Heart left ventricle (tissue), 13 donors: Measurements from ENCODE around the gene PKDCC.

Source experiments
- POLR2A ChIP-seq, 2 donors: fragments of 450-650 bp; IDR thresholded peaks; one replicate each; pipeline ENCODE4 v1.6.1; 2017; ENCODE audit warnings: antibody characterized with exemption in 2 of 2, mild to moderate bottlenecking in 2 of 2, moderate library complexity in 2 of 2
- TF ChIP-seq, protein P1 (sequence below), 12 donors: fragments of 200-600 bp; sonication (generic) in 4 of 12; IDR thresholded peaks; one replicate each; pipeline versions ENCODE4 v1.5.0 to v1.8.0; 2018 to 2022; ENCODE audit warnings: antibody characterized with exemption in 12 of 12, mild to moderate bottlenecking in 5 of 12
- donor health status: ischemic (EF 13 %, LVEDD 7.1; RV severe dilation, severe dysfunction).
- donor health status: DM: no; HTN: yes; CAD: no.
- donor health status: DM: no; HTN: no; CAD: no.
- donor health status: ischemic (EF 25% LVEDD 6.9; RV normal size, moderate dysfunction).
- donor health status: ischemic (EF 25% LVEDD 5.7; RV mildly dilated, moderate dysfunction).
- donor health status: ischemic (EF 35%, LVEDD 5.7; RV mildly dilated, moderate dysfunction).
- donor health status: nonischemic (EF 11% LVEDD 7.7; RV severe dilation, severe dysfunction).
- donor health status: DM: yes; HTN: yes; CAD: no.
- donor health status: PGD.
- donor health status: ischemic (EF 29% LVEDD 5.4; RV normal size, mild dysfunction).
- donor health status: nonischemic (EF 23%, LVEDD 6.1; RV moderate dilation, normal function).

DNA sequence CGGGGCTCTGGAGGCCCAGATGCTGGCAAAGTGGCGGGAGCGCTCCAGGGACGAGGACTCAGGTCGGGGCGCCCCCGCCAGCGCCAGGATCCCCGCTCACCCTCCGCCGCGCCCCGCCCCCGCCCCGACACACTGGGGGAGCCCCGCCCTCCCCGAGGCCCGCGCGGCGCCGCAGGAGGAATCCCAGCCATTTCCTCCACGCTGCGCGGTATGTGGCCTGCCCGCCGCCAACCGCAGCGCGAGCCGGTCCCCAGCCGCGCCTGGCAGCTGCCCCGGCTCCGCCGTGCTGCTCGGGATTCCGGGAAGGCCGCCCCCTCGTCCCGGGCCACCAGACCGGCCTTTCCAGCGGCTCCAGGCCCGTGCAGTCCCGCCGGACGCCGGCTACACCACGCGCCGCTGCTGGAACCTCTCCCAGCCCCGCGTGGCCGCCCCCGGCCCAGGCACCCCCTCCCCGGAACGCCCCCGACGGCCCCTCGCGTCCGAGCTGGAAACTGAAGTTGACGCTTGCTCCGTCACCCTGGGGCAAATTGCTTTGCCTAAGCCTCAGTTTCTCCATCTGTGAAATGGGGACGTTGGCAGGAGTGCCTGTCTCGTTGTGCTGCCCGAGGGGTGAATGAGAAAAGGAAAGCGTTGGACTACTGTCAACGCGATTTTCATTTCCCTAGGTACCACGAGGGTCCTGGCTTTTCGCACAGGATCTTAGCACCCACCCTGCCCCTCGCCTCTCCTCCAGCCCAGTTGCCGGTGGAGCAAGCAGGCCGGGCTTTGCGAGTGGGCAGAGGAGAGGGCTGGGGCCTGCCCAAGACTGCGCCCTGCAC lies 53.6 kb downstream of the PKDCC start:
- TF ChIP-seq POLR2A (IDR thresholded peaks at IDR 0.05) = no peak
- TF ChIP-seq, protein P1, sequence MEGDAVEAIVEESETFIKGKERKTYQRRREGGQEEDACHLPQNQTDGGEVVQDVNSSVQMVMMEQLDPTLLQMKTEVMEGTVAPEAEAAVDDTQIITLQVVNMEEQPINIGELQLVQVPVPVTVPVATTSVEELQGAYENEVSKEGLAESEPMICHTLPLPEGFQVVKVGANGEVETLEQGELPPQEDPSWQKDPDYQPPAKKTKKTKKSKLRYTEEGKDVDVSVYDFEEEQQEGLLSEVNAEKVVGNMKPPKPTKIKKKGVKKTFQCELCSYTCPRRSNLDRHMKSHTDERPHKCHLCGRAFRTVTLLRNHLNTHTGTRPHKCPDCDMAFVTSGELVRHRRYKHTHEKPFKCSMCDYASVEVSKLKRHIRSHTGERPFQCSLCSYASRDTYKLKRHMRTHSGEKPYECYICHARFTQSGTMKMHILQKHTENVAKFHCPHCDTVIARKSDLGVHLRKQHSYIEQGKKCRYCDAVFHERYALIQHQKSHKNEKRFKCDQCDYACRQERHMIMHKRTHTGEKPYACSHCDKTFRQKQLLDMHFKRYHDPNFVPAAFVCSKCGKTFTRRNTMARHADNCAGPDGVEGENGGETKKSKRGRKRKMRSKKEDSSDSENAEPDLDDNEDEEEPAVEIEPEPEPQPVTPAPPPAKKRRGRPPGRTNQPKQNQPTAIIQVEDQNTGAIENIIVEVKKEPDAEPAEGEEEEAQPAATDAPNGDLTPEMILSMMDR (IDR thresholded peaks at IDR 0.05) = peak in 1 of 12 donors; percentile 4
